Neural crest cell (in vitro differentiated cells): Measurements from ENCODE around the gene PON3. TPM values are rescaled to one million over a fixed set of nuclear protein-coding genes. Genes with fewer than 3 reads are reported as not detected.
A peak's percentile ranks its signal among the peaks of the same experiment; 100 is the strongest.

ENCODE experiments used
- DNase-seq: peaks from one replicate; pipeline ENCODE4 v3.0.0; 2021; ENCODE audit warnings: low read depth, mixed read lengths, low spot score
- H3K27ac Mint-ChIP-seq: one replicate; pipeline ENCODE4 v1.8.0; 2021; ENCODE audit warnings: mild to moderate bottlenecking, mixed read lengths; ENCODE audit not compliant: unreplicated experiment
- H3K27me3 Mint-ChIP-seq: 2 replicates; pipeline ENCODE4 v1.8.0; 2021; ENCODE audit warnings: low read depth, mild to moderate bottlenecking, mixed read lengths
- H3K36me3 Mint-ChIP-seq: 2 replicates; pipeline ENCODE4 v1.8.0; 2021; ENCODE audit warnings: low read depth, mild to moderate bottlenecking, mixed read lengths
- H3K4me1 Mint-ChIP-seq: 2 replicates; pipeline ENCODE4 v1.8.0; 2021; ENCODE audit warnings: mixed read lengths
- H3K4me3 Mint-ChIP-seq: one replicate; pipeline ENCODE4 v1.8.0; 2021; ENCODE audit warnings: mild to moderate bottlenecking, mixed read lengths
- H3K9me3 Mint-ChIP-seq: 2 replicates; pipeline ENCODE4 v1.8.0; 2021; ENCODE audit warnings: mixed read lengths
- CTCF ChIP-seq: fragments of 200-600 bp; sonication (generic); conservative IDR thresholded peaks from 2 replicates; pipeline ENCODE4 v1.5.0; 2021; ENCODE audit warnings: antibody characterized with exemption, mild to moderate bottlenecking
- total RNA-seq: library from RNA; stranded (reverse); gene quantifications from 2 replicates; pipeline ENCODE4 v1.2.1, GENCODE V29; 2021

The PON3 gene
- total RNA-seq, 1 donor from 2014 or later = not detected

GRCh38 chr7:95430864-95431263 is 34.7 kb upstream of the PON3 start:
- no peaks in the 10 kb centered on the region for H3K27me3 Mint-ChIP-seq
- peaks cover 51% of the 10 kb centered on the region for H3K4me1 Mint-ChIP-seq
- H3K4me3 Mint-ChIP-seq = peak overlapping the region; percentile 35
- no peak for DNase-seq
- H3K27ac Mint-ChIP-seq = peak overlapping the region; percentile 16
- peaks cover 8% of the 10 kb centered on the region for H3K9me3 Mint-ChIP-seq
- H3K36me3 Mint-ChIP-seq = peaks cover 24% of the 10 kb centered on the region
- no peak for TF ChIP-seq CTCF

GRCh38 chr7:95429241-95429990 is 33.2 kb upstream of the PON3 start:
- peak overlapping the region; percentile 17 for H3K4me3 Mint-ChIP-seq
- H3K27me3 Mint-ChIP-seq = no peaks in the 10 kb centered on the region
- no peak for TF ChIP-seq CTCF
- H3K27ac Mint-ChIP-seq = peak overlapping the region; percentile 59
- no peak for DNase-seq
- peaks cover 43% of the 10 kb centered on the region for H3K4me1 Mint-ChIP-seq
- peaks cover 24% of the 10 kb centered on the region for H3K36me3 Mint-ChIP-seq
- H3K9me3 Mint-ChIP-seq = peaks cover 6% of the 10 kb centered on the region

GRCh38 chr7:95427914-95428516 is 31.8 kb upstream of the PON3 start:
- no peaks in the 10 kb centered on the region for H3K27me3 Mint-ChIP-seq
- peaks cover 31% of the 10 kb centered on the region for H3K4me1 Mint-ChIP-seq
- no peak overlapping the region for H3K27ac Mint-ChIP-seq
- peaks cover 28% of the 10 kb centered on the region for H3K36me3 Mint-ChIP-seq
- peak overlapping the region; percentile 33 for H3K4me3 Mint-ChIP-seq
- peaks cover 4% of the 10 kb centered on the region for H3K9me3 Mint-ChIP-seq
- TF ChIP-seq CTCF = no peak
- DNase-seq = no peak

GRCh38 chr7:95427166-95427565 is 31.0 kb upstream of the PON3 start:
- peaks cover 4% of the 10 kb centered on the region for H3K9me3 Mint-ChIP-seq
- DNase-seq = no peak
- peaks cover 27% of the 10 kb centered on the region for H3K4me1 Mint-ChIP-seq
- H3K4me3 Mint-ChIP-seq = no peak overlapping the region
- H3K27ac Mint-ChIP-seq = no peak overlapping the region
- H3K27me3 Mint-ChIP-seq = no peaks in the 10 kb centered on the region
- no peak for TF ChIP-seq CTCF
- peaks cover 23% of the 10 kb centered on the region for H3K36me3 Mint-ChIP-seq

GRCh38 chr7:95425694-95426093 is 29.5 kb upstream of the PON3 start:
- DNase-seq = no peak
- no peak for TF ChIP-seq CTCF
- no peak overlapping the region for H3K27ac Mint-ChIP-seq
- no peaks in the 10 kb centered on the region for H3K27me3 Mint-ChIP-seq
- peaks cover 37% of the 10 kb centered on the region for H3K4me1 Mint-ChIP-seq
- peaks cover 25% of the 10 kb centered on the region for H3K36me3 Mint-ChIP-seq
- H3K4me3 Mint-ChIP-seq = no peak overlapping the region
- H3K9me3 Mint-ChIP-seq = peaks cover 4% of the 10 kb centered on the region
